GM18909 (cell line): ENCODE measurements around the gene OR2H2.

Experiments used
- ATAC-seq: cut with Tn5 transposase; IDR thresholded peaks from one replicate; pipeline ENCODE4 v1.9.1; 2021; ENCODE audit warnings: mild to moderate bottlenecking; ENCODE audit not compliant: unreplicated experiment, poor library complexity

The OR2H2 gene

GRCh38 chr6:29627755-29628418, 43.0 kb downstream of the OR2H2 start:
- no peak for ATAC-seq

GRCh38 chr6:29628419-29629281, 43.7 kb downstream of the OR2H2 start:
- ATAC-seq: no peak

- ATAC-seq: no peak
Measured at GRCh38 chr6:29629571-29629970, 44.6 kb downstream of the OR2H2 start.

- ATAC-seq: no peak
Measured at GRCh38 chr6:29630315-29630714, 45.4 kb downstream of the OR2H2 start.

- ATAC-seq: no peak
Measured at GRCh38 chr6:29631209-29631810, 46.4 kb downstream of the OR2H2 start.

- no peak for ATAC-seq
Measured at GRCh38 chr6:29631860-29632731, 47.2 kb downstream of the OR2H2 start.

GRCh38 chr6:29632789-29633533, 48.0 kb downstream of the OR2H2 start, which contains the start of gene GABBR1:
GABBR1 (minus strand) TSS chr6:29633183; CDS start chr6:29632385, 798 bp downstream.
- no peak for ATAC-seq

- no peak for ATAC-seq
Measured at GRCh38 chr6:29633534-29633905, 48.6 kb downstream of the OR2H2 start.

GRCh38 chr6:29637247-29637646, 52.3 kb downstream of the OR2H2 start:
- ATAC-seq: no peak
